PFSK-1 (cell line): ENCODE measurements around the gene MYO16.

Experiments
- POLR2AphosphoS5 ChIP-seq: IDR thresholded peaks from 2 replicates; pipeline ENCODE4 v1.6.1; 2012; ENCODE audit warnings: low read depth, mild to moderate bottlenecking, control low read depth, low read length, moderate library complexity
- REST ChIP-seq, 2 experiments: IDR thresholded peaks; 2 replicates each; pipeline versions ENCODE4 v1.6.1 to v1.8.0; 2011 to 2012; ENCODE audit warnings: low read depth in 2 of 2, low read length in 2 of 2, control low read depth in 1 of 2, inconsistent platforms in 1 of 2, mild to moderate bottlenecking in 1 of 2, moderate library complexity in 1 of 2; ENCODE audit not compliant: insufficient read depth in 1 of 2
- TAF1 ChIP-seq: IDR thresholded peaks from 2 replicates; pipeline ENCODE4 v1.6.1; 2012; ENCODE audit warnings: low read length, control low read depth, borderline replicate concordance; ENCODE audit not compliant: insufficient read depth

GRCh38 chr13:108781312-108781711, 151.9 kb downstream of the MYO16 start:
- no peak for TF ChIP-seq TAF1
- TF ChIP-seq POLR2AphosphoS5, result no peak
- TF ChIP-seq REST (IDR thresholded peaks at IDR 0.05; ENCODE audit: insufficient read depth in 1 of 2, low read depth in 2 of 2, low read length in 2 of 2), result no peak
